Measurements from ENCODE around the gene R3HDM4.

R3HDM4 gene

GRCh38 chr19:936175-936546, 23.1 kb upstream of the R3HDM4 start:
- H3K27ac ChIP-seq (ENCODE audit: low read depth, low read length) = no peak overlapping the region
- TF ChIP-seq EZH2phosphoT487 (conservative IDR thresholded peaks at IDR 0.05; ENCODE audit: low read length) (no peak), CTCF (IDR thresholded peaks at IDR 0.05; ENCODE audit: insufficient read depth, low read length, poor library complexity, severe bottlenecking) (no peak)
- no peaks in the 10 kb centered on the region for H3K79me2 ChIP-seq (ENCODE audit: insufficient read depth, low read length)
- no peaks in the 10 kb centered on the region for H3K9me3 ChIP-seq (ENCODE audit: insufficient read depth, low read length)
- no peaks in the 10 kb centered on the region for H3K27me3 ChIP-seq (ENCODE audit: low read length)
- no peak overlapping the region for H3K9ac ChIP-seq (ENCODE audit: low read length)
- H3K36me3 ChIP-seq (ENCODE audit: low read length) = no peaks in the 10 kb centered on the region
- no peak overlapping the region for H2AFZ ChIP-seq (ENCODE audit: low read depth, low read length, severe bottlenecking)
- no peaks in the 10 kb centered on the region for H3F3A ChIP-seq (ENCODE audit: insufficient read depth)
- H4K20me1 ChIP-seq (ENCODE audit: low read depth, low read length) = no peaks in the 10 kb centered on the region
- no peak overlapping the region for H3K4me3 ChIP-seq (ENCODE audit: insufficient read depth, low read length, poor library complexity, severe bottlenecking)
- no peaks in the 10 kb centered on the region for H3K9me2 ChIP-seq (replicated peaks; ENCODE audit: insufficient read depth, low read length)
- no peak overlapping the region for H3K4me2 ChIP-seq (ENCODE audit: low read depth, low read length, poor library complexity, severe bottlenecking)

GRCh38 chr19:934865-935479, 22.0 kb upstream of the R3HDM4 start:
- H3F3A ChIP-seq (ENCODE audit: insufficient read depth) = no peaks in the 10 kb centered on the region
- no peaks in the 10 kb centered on the region for H3K9me2 ChIP-seq (replicated peaks; ENCODE audit: insufficient read depth, low read length)
- no peaks in the 10 kb centered on the region for H3K27me3 ChIP-seq (ENCODE audit: low read length)
- TF ChIP-seq CTCF (IDR thresholded peaks at IDR 0.05; ENCODE audit: insufficient read depth, low read length, poor library complexity, severe bottlenecking) = no peak
- TF ChIP-seq EZH2phosphoT487 (conservative IDR thresholded peaks at IDR 0.05; ENCODE audit: low read length) = no peak
- no peaks in the 10 kb centered on the region for H3K79me2 ChIP-seq (ENCODE audit: insufficient read depth, low read length)
- H3K9me3 ChIP-seq (ENCODE audit: insufficient read depth, low read length) = no peaks in the 10 kb centered on the region
- H3K4me2 ChIP-seq (ENCODE audit: low read depth, low read length, poor library complexity, severe bottlenecking) = no peak overlapping the region
- H2AFZ ChIP-seq (ENCODE audit: low read depth, low read length, severe bottlenecking) = no peak overlapping the region
- no peaks in the 10 kb centered on the region for H3K36me3 ChIP-seq (ENCODE audit: low read length)
- H4K20me1 ChIP-seq (ENCODE audit: low read depth, low read length) = no peaks in the 10 kb centered on the region
- no peak overlapping the region for H3K27ac ChIP-seq (ENCODE audit: low read depth, low read length)
- no peak overlapping the region for H3K9ac ChIP-seq (ENCODE audit: low read length)
- H3K4me3 ChIP-seq (ENCODE audit: insufficient read depth, low read length, poor library complexity, severe bottlenecking) = no peak overlapping the region

- no peaks in the 10 kb centered on the region for H3K9me2 ChIP-seq (replicated peaks; ENCODE audit: insufficient read depth, low read length)
- no peaks in the 10 kb centered on the region for H3K27me3 ChIP-seq (ENCODE audit: low read length)
- H3K27ac ChIP-seq (ENCODE audit: low read depth, low read length) = no peak overlapping the region
- H3K4me2 ChIP-seq (ENCODE audit: low read depth, low read length, poor library complexity, severe bottlenecking) = no peak overlapping the region
- no peaks in the 10 kb centered on the region for H3K36me3 ChIP-seq (ENCODE audit: low read length)
- no peak overlapping the region for H2AFZ ChIP-seq (ENCODE audit: low read depth, low read length, severe bottlenecking)
- no peak overlapping the region for H3K9ac ChIP-seq (ENCODE audit: low read length)
- H3K79me2 ChIP-seq (ENCODE audit: insufficient read depth, low read length) = no peaks in the 10 kb centered on the region
- H3F3A ChIP-seq (ENCODE audit: insufficient read depth) = no peaks in the 10 kb centered on the region
- H3K4me3 ChIP-seq (ENCODE audit: insufficient read depth, low read length, poor library complexity, severe bottlenecking) = no peak overlapping the region
- H4K20me1 ChIP-seq (ENCODE audit: low read depth, low read length) = no peaks in the 10 kb centered on the region
- no peaks in the 10 kb centered on the region for H3K9me3 ChIP-seq (ENCODE audit: insufficient read depth, low read length)
- TF ChIP-seq EZH2phosphoT487 (conservative IDR thresholded peaks at IDR 0.05; ENCODE audit: low read length) = no peak
- TF ChIP-seq CTCF (IDR thresholded peaks at IDR 0.05; ENCODE audit: insufficient read depth, low read length, poor library complexity, severe bottlenecking) = no peak
Observed at GRCh38 chr19:934197-934840, 21.3 kb upstream of the R3HDM4 start.
